PFSK-1 (cell line): Measurements from ENCODE around the gene PTPRM.

ENCODE experiments used
- FOXP2 ChIP-seq: optimal IDR thresholded peaks from 2 replicates; pipeline ENCODE3; 2011; ENCODE audit warnings: borderline replicate concordance, control low read depth, inconsistent platforms; ENCODE audit not compliant: insufficient read depth; ENCODE audit errors: extremely low read length, extremely low read depth
- POLR2AphosphoS5 ChIP-seq: IDR thresholded peaks from 2 replicates; pipeline ENCODE4 v1.6.1; 2012; ENCODE audit warnings: low read depth, mild to moderate bottlenecking, control low read depth, low read length, moderate library complexity
- REST ChIP-seq, 2 experiments: IDR thresholded peaks; 2 replicates each; pipeline versions ENCODE4 v1.6.1 to v1.8.0; 2011 to 2012; ENCODE audit warnings: low read depth in 2 of 2, low read length in 2 of 2, control low read depth in 1 of 2, inconsistent platforms in 1 of 2, mild to moderate bottlenecking in 1 of 2, moderate library complexity in 1 of 2; ENCODE audit not compliant: insufficient read depth in 1 of 2
- SIN3A ChIP-seq: IDR thresholded peaks from 2 replicates; pipeline ENCODE4 v1.6.1; 2012; ENCODE audit warnings: mild to moderate bottlenecking, low read length, moderate library complexity, borderline replicate concordance; ENCODE audit not compliant: insufficient read depth
- TAF1 ChIP-seq: IDR thresholded peaks from 2 replicates; pipeline ENCODE4 v1.6.1; 2012; ENCODE audit warnings: low read length, control low read depth, borderline replicate concordance; ENCODE audit not compliant: insufficient read depth

GRCh38 chr18:7844017-7844416 lies 276.9 kb downstream of the PTPRM start:
- no peak for TF ChIP-seq POLR2AphosphoS5
- TF ChIP-seq SIN3A: no peak
- no peak for TF ChIP-seq TAF1
- no peak for TF ChIP-seq REST (IDR thresholded peaks at IDR 0.05; ENCODE audit: insufficient read depth in 1 of 2, low read depth in 2 of 2, low read length in 2 of 2)
- TF ChIP-seq FOXP2: no peak
